Activated CD8-positive, alpha-beta memory T cell treated with anti-CD3 and anti-CD28 coated beads for 1 hour (primary cell): ENCODE measurements around the gene ZNF462.

ENCODE experiments used
- DNase-seq, 2 donors: peaks; one replicate each; pipeline ENCODE4 v3.0.0-alpha.2; 2020; ENCODE audit warnings: low read depth in 1 of 2; ENCODE audit errors: extremely low read depth in 1 of 2

ZNF462 gene

DNA sequence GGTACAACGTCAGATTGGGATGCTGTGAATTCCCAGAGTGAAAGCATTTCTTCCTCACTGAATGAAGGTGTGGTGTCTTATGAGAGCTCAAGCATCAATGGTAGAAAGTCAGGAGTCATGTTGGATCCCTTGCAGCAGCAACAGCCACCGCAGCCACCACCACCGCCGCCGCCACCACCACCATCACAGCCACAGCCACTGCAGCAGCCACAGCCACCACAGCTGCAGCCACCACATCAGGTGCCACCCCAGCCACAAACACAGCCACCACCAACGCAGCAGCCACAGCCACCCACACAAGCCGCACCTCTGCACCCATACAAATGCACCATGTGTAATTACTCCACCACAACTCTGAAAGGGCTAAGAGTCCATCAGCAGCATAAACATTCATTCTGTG, 62.4 kb downstream of the ZNF462 start:
- DNase-seq, result no peak

DNA sequence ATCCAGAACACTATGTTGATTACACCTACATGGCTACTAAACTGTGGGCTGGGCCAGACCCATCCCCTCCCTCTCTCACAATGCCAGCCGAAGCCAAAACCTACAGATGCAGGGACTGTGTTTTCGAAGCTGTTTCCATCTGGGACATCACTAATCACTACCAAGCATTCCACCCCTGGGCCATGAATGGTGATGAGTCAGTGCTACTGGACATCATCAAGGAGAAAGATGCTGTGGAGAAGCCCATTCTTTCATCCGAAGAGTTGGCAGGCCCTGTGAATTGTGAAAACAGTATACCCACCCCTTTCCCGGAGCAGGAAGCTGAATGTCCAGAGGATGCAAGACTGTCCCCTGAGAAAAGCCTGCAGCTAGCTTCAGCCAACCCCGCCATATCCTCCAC, 65.0 kb downstream of the ZNF462 start:
- no peak for DNase-seq

DNA sequence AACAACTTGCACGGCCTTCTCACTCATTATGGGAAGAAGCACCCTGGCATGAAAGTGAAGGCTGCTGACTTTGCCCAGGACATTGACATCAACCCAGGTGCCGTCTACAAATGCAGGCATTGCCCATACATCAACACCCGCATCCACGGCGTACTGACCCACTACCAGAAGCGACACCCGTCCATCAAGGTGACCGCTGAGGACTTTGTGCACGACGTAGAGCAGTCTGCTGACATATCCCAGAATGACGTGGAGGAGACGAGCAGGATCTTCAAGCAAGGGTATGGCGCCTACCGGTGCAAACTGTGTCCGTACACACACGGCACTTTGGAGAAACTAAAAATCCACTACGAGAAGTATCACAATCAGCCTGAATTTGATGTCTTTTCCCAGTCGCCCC, 65.4 kb downstream of the ZNF462 start:
- no peak for DNase-seq

DNA sequence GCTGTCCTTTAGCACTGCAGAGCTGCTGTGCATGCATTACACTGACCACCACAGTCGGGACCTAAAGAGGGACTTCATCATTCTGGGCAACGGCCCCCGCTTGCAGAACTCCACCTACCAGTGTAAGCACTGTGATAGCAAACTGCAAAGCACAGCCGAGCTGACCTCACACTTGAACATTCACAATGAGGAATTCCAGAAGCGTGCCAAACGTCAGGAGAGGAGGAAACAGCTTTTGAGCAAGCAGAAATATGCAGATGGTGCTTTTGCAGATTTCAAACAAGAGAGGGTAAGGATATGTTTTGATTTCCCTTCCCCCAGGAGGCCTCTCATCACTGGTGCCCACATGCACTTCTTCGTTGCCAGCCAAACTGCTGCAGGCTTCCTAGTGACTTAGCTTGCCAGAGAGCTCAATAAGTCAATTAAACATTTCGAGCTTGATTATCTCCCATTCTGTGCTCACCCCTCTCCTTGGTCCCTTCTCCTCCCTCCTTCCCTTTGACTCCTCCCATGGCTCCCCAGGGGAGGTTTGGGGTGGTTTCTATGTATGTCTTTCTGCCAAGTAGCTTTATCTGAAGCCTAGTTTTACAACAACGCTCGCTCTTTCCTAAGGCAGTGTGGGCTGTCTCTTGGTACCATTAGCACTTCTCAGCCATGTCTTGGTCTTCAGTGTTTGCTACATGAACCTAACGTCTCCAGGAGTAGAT, 66.7 kb downstream of the ZNF462 start:
- no peak for DNase-seq

DNA sequence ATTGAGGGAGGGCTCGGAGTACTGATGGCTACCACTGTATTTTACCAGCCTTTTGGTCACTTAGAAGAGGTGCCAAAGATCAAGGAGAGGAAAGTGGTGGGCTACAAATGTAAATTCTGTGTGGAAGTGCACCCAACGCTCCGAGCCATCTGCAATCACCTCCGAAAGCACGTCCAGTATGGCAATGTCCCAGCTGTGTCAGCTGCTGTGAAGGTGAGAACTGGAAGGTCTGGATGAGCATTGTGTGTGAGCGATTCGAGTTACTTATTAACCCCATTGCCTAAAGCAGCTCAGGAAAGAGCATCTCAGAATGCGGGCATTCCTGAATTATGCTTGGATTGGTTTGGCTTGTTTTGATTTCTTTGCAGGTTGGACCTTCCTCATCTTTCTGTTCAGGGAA, 67.5 kb downstream of the ZNF462 start:
- DNase-seq, result no peak

DNA sequence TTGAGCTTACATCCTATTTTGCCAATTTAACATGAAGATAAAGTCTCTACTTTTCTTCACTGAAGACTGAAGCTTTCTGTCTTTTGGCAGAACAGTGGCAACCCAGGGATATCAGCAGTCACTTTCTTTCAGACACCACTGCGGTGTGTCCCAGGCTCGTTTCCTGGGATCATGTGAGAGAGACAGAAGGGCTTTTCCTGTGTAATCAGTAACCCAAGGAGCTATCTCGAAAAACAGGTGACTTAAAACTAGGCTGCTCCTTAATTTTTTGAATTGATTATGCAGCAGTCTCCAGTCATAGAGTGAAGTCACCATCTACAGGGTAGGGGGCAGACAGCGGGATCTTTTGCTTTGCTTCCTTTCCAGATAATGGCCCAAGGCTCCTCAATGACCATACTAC, 68.5 kb downstream of the ZNF462 start:
- no peak for DNase-seq

DNA sequence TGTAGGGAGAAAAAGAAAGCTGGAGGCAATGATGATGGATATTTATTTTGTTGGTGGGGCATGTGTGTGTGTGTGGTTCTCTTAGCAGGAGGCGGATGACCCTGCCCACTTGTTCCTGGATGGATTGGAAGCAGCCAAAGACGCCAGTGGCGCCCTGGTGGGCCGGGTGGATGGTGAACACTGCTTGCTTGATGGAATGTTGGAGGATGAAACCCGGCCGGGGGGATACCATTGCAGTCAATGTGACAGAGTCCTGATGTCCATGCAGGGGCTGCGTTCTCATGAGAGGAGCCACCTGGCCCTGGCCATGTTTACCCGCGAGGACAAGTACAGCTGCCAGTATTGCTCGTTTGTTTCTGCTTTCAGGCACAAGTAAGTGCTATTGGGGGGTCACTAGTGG, 69.2 kb downstream of the ZNF462 start:
- no peak for DNase-seq

DNA sequence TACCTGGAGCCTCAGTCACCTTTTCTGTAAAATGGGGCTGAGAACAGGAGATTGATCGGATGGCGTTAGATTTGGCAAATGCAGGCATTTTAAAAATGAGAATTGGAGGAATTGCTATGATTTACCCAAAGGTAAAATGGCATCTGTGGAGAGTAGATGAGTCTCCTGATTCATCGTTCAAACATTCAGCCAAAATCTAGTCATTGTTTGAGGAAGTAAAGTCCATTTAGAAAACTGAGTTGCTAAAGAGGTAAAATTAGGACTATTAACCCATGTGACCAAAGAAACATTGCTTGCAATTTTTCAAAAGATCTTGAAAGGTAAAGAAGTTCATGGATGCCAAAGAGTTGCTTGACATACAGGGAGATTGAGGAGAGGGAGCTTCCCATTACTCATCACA, 69.7 kb downstream of the ZNF462 start:
- DNase-seq, result no peak

DNA sequence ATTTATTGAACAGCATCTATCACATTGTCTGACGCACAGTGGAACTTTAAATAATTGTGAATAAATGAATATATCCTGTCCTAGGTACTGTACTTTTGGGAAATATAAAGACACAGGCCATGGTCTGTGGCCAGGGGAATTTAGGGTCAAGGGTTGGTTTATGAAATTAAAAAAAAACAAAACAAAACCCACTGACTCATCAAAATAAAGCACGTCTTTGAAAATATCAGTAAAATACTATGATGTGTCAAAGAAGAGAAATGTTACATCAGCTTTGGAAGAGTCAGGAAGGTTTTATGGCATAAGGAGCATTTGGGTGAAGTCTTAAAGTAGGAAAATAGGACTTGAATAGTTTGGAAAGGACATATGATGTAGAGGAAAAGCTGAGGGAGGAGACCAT, 70.5 kb downstream of the ZNF462 start:
- DNase-seq, result no peak

DNA sequence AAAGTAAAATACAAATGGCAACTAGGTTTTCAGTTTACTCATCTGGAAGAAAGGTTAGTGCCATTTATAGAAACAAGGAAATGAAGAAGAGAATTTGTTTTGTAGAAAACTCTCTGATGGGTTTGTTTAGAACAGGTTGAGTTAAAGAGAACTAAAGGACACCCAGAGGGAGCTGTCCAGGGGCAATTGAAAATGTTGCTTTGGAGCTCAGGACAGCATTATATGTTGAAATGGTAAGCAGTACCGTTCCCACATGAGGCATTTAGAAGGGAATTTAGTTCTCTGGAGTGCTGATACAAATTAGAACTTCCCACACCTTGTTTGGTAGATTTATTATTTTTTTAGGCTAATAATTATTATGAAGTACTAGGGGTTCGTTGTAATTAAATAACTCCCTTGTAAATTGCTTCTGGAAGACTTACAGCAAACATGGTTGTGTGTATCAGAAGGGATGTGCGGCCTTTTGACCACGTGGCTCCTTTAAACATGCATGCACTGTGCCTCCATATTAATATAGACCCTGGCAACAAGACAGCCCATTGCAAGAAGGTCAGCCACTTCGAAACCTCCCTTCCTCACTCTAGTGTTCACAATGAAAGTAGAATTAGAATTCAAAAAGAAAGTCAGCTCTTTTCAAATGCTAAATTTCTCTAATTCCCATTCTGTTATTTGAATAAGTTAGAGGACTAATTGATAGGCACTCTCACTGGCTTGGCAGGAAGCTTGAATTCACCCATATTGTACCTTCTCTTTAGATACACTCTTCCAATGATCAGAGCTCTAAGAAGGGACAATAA, 71.7 kb downstream of the ZNF462 start:
- no peak for DNase-seq

DNA sequence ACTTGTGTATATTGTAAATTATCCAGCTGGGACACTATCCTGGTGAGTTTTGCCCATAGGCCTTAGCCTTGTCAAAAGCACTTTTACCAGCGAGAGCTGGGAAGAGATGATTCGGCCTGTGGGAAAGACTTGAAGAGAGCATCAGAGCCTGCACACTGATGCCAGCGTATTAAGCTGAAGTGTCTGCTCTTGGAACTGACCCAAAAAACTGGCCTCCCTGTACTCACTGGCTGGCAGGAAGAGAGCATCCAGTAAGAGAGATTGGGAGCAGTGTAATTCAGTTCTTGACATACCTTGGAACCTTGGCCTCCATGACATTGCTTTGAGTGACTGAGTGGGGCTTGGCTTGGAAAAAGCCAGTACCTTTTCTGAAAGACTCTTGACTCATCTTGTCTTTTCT, 73.7 kb downstream of the ZNF462 start:
- no peak for DNase-seq

DNA sequence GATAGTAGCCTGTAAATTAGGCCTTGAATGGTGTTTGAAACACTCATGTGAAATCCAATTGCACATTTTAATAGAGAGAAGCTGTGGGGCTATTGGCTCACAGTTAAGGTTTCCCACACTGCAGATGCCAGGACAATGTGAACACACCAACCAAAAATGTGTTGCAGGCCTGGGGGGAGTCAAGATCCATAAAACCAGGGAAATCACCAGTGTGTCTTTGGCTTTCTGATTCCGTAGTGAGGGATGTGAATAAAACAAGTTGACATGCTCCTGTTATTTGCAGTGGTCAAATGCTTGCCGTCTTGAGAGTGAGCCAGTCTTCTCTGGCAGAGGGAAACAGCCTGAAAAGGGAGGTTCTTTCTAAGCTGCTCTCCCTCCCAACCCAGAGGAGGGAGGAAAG, 79.0 kb downstream of the ZNF462 start:
- no peak for DNase-seq

DNA sequence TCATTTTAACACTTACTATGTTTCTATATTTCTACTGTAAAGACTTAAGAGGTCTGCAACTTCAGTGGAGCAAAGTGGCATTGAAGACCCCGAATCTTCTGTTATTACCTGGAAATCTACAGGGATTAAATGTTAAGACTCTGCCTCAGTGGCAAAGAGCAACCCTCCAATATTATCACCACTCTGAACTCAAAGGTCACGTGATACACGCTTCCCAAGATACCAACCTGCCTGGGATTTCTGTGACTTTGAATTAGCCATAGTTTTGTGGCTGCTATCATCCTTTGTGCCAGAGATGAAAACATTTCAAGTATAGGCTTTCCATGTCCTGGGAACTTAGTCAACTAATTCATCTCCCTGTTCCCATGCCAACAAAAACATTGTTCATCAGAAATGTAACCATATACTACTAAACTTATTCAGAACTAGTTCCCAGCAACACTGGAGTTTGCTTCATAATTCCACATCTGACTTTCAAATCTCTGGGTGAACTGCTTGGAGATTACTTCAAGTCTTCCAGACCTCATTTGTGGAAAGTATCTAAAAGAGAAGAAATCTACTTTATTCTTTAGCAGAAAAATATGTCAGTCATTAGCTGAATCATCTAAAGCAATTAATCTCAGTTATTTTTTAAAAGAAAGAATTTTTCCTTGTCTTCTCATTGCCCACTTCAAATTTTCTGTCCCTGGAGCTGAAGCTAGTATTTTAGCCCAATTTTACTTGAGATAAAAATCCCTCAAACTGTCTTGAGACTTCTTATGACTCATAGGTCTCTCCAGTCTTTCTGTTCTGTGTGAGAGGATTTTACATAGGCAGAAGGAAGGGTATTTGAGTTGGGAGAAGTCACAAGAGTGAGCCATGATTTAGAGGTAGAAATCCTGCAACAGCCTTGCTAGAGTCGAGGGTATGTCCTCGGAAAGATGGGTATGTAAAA, 83.0 kb downstream of the ZNF462 start:
- no peak for DNase-seq

DNA sequence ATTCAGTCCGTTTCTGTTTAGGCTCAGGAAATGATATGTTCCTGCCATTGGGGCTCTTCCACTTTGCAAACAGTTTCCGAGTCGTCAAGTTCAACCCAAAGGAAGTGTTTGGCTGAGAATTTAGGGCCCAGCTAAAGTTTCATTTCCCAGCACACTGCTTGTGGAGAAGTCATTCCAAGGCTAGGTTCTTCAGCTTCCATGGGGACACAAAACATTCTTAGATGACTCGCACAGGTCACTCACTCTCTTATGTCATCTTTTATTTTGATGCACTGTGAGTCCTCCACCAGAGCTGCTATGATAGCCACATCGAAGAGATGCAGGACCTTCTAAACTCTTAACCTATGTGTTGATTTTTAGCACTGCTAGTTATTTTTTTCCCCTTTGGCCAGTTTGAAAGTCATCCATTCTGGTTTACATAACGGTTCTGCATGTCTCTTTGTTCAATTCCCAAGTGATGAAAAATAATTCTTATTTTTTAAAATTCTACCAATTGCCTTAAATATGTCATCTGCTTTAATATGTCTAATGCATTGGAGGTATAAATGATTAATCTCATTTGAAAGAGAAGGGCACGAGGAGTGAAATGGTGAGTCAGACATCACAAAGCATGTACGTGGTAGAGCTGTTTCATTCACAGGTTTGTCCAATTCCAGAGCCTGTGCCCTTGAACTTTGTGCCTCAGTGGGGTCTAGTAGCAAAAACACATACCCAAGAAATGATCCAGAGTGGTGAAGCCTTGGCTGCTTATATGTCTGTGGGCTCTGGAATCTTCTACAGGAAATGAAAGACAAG, 84.3 kb downstream of the ZNF462 start:
- no peak for DNase-seq

DNA sequence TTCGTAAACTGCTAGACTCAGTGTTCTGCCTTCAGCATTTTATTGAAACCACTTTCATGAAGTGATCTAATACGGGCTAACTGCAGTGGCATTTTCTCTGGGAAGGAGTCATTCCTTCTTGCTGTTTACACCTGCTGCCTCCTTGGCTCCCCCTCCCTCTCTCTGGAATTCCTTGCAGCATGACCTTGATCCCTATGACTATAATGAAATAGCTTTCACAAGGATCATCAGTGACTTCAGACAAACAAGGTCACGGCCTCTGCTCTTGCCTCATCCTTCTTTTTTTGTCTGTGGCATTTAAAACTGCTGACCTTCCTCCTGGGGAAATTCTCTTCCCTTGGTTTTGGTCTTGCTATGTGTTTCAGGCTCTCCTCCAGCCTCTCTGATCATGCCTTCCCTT, 90.2 kb downstream of the ZNF462 start:
- DNase-seq, result no peak

DNA sequence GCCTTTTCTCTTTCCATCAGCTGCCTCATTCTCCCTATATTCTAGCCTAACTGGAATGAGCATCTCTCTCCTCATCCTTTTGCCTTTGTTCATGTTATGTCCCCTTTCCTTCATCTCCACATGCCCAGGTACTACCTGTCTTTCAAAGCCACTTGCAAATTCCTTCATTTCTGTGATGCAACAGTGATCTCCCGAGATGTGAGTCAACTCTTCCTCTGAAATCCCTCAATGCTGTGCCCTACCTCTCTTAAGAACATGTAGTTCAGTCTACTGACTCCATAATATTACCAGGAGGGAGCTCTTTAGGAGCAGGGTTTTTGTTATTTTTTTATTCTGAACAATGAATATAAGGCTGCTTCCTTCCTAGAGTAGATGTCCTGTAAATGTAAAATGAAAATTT, 91.6 kb downstream of the ZNF462 start:
- DNase-seq, result no peak

DNA sequence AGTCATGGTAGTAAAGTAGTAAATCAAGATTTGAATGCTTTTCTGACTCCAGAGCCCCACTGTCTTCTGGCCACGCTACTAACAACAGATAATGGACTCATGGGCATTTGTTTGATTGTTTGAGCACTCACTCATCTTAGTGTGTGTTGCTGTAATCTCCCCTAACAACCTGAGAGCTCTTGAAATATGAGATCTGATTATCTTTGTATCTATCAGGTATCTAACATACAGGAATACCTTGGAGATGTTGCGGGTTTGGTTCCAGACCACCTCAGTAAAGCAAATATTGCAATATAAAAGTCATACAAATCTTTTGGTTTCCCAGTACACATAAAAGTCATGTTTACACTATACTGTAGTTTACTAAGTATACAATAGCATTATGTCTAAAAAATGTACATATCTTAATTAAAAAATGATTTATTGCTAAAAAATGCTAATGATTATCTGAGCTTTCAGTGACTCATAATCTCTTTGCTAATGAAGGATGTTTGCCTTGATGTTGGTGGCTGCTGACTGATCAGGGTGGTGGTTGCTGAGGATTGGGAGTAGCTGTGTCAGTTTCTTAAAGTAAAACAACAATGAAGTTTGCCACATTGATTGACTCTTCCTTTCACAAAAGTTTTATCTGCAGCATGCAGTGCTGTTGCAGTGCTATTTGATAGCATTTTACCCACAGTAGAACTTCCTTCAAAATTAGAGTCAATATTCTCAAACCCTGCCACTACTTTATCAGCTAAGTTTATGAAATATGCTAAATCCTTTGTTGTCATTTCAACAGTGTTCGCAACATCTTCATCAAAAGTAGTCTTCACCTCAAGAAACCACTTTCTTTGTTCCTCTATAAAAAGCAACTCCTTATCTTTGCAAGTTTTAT, 92.2 kb downstream of the ZNF462 start:
- DNase-seq, result no peak

DNA sequence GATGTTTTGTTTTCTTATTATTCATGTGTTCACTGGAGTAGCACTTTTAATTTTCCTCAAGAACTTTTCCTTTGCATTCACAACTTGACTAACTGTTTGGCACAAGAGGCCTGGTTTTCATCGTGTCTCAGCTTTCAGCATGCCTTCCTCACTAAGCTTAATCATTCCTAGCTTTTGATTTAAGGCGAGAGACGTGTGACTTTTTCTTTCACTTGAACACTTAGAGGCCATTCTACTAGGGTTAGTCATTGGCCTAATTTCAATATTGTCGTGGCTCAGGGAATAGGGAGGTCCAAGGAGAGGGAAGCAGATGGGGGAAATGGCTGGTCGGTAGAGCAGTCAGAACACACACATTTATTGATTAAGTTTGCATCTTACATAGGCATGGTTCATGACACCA, 94.0 kb downstream of the ZNF462 start:
- no peak for DNase-seq

DNA sequence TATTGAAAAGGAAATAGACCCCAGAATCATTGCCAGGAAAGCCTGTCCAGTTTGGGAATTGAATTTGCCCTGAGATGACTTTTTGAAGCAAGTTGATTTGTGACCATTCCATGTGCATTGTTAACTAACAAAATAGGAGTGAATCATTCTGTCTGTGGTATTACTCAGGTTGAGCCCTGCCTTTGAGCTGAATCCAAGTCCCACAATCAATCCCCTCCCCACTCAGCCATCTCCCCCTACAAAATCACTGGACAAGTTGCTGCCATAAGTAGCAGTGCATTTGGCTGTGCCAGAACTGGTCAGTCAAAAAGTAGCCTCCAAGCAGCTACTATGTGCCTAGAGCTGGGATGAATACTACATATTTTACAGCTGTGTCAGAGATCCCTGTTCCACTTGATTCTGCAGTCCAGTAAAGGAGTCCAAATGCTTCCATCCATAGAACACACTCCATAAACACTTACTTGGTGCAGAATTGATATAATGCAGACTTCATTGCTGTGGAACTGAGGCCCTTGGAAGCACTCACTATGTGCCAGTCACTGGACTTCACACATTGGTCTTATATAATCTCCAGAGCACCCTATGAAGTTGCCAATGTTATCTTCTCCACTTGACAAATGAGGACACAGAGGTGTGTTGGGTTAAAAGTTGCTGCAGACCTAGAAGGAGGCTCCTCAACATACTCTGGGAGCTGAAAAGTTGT, 96.1 kb downstream of the ZNF462 start:
- DNase-seq, result no peak
